ENCODE data around the gene PLB1.

DNA sequence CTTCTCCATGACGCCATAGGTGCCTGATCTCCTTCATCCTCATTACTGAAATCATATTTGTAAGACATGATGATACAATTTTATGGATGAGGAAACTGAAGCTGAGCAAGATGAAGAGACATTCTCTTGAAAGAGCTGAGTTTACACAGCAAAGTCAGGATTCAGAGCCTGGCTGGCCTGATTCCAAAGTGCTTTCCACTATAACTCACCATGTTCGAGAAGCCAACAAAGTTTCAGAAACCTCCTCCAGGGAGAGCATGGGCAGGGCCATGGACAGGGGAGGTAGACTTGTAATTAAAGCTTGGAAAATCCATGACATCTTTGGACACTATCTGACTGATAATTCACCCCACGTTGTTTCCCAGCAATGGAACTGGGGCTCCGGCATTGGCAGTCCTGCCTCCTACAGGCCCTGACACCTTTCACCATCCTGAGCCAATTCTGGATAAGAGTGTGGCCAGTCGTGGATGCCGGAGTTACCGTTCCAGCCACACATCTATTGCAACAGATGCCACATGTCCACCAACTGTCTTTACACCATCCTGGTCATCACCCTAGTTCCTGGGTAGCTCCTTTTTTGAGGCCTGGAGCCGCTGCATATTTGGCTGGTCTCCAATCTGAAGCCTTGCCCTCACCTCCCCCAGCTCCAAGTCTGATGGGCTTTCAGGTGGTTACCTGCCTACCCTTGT, 170.8 kb downstream of the PLB1 start:
- TF ChIP-seq, protein P1, sequence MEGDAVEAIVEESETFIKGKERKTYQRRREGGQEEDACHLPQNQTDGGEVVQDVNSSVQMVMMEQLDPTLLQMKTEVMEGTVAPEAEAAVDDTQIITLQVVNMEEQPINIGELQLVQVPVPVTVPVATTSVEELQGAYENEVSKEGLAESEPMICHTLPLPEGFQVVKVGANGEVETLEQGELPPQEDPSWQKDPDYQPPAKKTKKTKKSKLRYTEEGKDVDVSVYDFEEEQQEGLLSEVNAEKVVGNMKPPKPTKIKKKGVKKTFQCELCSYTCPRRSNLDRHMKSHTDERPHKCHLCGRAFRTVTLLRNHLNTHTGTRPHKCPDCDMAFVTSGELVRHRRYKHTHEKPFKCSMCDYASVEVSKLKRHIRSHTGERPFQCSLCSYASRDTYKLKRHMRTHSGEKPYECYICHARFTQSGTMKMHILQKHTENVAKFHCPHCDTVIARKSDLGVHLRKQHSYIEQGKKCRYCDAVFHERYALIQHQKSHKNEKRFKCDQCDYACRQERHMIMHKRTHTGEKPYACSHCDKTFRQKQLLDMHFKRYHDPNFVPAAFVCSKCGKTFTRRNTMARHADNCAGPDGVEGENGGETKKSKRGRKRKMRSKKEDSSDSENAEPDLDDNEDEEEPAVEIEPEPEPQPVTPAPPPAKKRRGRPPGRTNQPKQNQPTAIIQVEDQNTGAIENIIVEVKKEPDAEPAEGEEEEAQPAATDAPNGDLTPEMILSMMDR (IDR thresholded peaks at IDR 0.05), result no peak
- TF ChIP-seq POLR2A (IDR thresholded peaks at IDR 0.05), result no peak
